ENCODE data around the gene FRMPD2. TPM values are rescaled to one million over a fixed set of nuclear protein-coding genes. Genes with fewer than 3 reads are reported as not detected.

Gene FRMPD2
- total RNA-seq, 2 experiments from 2014 or later = not detected

DNA sequence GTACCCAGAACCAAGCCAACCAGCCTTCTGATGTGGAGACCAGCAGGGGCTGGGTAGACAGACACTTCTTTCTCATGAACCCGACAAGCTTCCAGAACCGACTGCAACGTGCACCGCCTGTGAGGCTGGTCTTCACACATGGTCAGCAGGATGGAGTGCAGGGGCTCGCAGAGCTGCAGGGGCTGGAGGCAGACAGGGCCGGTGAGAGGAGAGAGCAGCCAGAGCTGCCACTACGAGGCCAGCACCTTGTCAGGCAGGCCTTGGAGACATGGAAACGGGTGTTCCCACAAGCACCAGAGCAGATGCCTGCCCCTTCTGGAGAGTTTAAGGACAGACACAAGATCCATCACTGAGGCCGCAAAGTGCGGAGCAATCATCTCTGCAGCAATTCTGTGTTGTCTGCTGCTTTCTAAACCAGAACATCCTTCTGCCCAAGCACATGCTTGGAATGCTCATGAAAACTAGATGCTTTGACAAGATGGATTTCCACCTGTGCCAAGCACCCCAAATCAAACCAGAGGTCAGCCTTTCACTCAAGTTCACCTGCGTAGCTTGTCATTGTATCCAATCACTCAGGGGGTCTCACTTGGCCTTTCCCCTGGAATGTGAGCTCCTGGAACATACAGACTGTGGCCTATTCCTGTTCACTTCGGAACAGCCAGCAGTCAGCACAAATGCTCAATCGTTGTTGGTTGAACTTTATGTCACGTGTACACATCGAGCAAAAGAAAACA, 32.2 kb downstream of the FRMPD2 start:
- TF ChIP-seq, protein P1, sequence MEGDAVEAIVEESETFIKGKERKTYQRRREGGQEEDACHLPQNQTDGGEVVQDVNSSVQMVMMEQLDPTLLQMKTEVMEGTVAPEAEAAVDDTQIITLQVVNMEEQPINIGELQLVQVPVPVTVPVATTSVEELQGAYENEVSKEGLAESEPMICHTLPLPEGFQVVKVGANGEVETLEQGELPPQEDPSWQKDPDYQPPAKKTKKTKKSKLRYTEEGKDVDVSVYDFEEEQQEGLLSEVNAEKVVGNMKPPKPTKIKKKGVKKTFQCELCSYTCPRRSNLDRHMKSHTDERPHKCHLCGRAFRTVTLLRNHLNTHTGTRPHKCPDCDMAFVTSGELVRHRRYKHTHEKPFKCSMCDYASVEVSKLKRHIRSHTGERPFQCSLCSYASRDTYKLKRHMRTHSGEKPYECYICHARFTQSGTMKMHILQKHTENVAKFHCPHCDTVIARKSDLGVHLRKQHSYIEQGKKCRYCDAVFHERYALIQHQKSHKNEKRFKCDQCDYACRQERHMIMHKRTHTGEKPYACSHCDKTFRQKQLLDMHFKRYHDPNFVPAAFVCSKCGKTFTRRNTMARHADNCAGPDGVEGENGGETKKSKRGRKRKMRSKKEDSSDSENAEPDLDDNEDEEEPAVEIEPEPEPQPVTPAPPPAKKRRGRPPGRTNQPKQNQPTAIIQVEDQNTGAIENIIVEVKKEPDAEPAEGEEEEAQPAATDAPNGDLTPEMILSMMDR (IDR thresholded peaks at IDR 0.05) = no peak
- POLR2A ChIA-PET = no interaction called here
- H3K4me3 Mint-ChIP-seq = no peak overlapping the region
- CTCF ChIA-PET = interaction anchor here (0.7 kb wide), 1 partner anchor 1350 kb away, joined by 4 read pairs; no protein-coding TSS in a partner anchor
- no peak overlapping the region for H3K4me3 ChIP-seq (ENCODE audit: low read length)
- ATAC-seq (ENCODE audit: poor library complexity) (no peak), DNase-seq (no peak)
- no peak overlapping the region for H3K27ac Mint-ChIP-seq
- intact Hi-C loops (cut with DNase I, micrococcal nuclease) = no loop called here
- no peaks in the 10 kb centered on the region for H3K36me3 ChIP-seq (ENCODE audit: insufficient read depth, low read length)
- H3K9me3 ChIP-seq (ENCODE audit: control insufficient read depth in 1 of 2, insufficient read depth in 1 of 2, low read length in 2 of 2) = no peaks in the 10 kb centered on the region
- peaks cover 8% of the 10 kb centered on the region for H3K27me3 Mint-ChIP-seq
- no peaks in the 10 kb centered on the region for H3K4me1 Mint-ChIP-seq (ENCODE audit: low read depth)
- H3K36me3 Mint-ChIP-seq (ENCODE audit: low read depth) = no peaks in the 10 kb centered on the region
- no peaks in the 10 kb centered on the region for H3K9me3 Mint-ChIP-seq
- no peaks in the 10 kb centered on the region for H3K27me3 ChIP-seq (ENCODE audit: control insufficient read depth in 1 of 2, insufficient read depth in 2 of 2, low read length in 2 of 2)
- no peaks in the 10 kb centered on the region for H3K4me1 ChIP-seq (ENCODE audit: insufficient read depth, low read length)
- no peak overlapping the region for H3K27ac ChIP-seq (ENCODE audit: low read depth in 1 of 2, low read length in 2 of 2)

DNA sequence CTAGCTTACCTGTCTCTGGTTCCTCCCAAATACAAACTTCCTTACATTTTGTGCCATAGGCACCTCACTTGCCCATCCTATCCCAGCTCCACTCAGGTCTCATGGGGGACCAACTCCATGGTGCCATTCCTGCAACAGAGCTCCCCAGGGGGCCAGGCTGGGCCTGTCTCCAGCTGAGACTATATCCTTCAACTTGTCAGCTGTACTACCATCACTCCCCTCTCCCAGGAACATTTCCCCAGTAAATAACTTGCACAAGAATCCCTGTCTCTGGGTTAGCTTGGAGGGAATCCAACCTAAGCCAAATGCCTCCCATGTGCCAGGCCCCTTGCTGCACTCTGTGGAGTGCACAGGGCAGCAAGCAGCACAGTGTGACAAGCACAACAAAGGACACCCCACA, 33.2 kb downstream of the FRMPD2 start:
- H3K36me3 Mint-ChIP-seq (ENCODE audit: low read depth) = no peaks in the 10 kb centered on the region
- no peaks in the 10 kb centered on the region for H3K9me3 Mint-ChIP-seq
- Histone ChIP-seq H3K4me3 (ENCODE audit: low read length) (no peak overlapping the region), H3K27me3 (ENCODE audit: control insufficient read depth in 1 of 2, insufficient read depth in 2 of 2, low read length in 2 of 2) (no peaks in the 10 kb centered on the region), H3K36me3 (ENCODE audit: insufficient read depth, low read length) (no peaks in the 10 kb centered on the region), H3K4me1 (ENCODE audit: insufficient read depth, low read length) (no peaks in the 10 kb centered on the region), H3K27ac (ENCODE audit: low read depth in 1 of 2, low read length in 2 of 2) (no peak overlapping the region), H3K9me3 (ENCODE audit: control insufficient read depth in 1 of 2, insufficient read depth in 1 of 2, low read length in 2 of 2) (no peaks in the 10 kb centered on the region)
- no peak overlapping the region for H3K27ac Mint-ChIP-seq
- ChIA-PET POLR2A (no interaction called here), CTCF (no interaction called here)
- DNase-seq = no peak
- no peak overlapping the region for H3K4me3 Mint-ChIP-seq
- TF ChIP-seq, protein P1 (IDR thresholded peaks at IDR 0.05) = no peak
- H3K27me3 Mint-ChIP-seq = peaks cover 8% of the 10 kb centered on the region
- no peak for ATAC-seq (ENCODE audit: poor library complexity)
- intact Hi-C loops (cut with DNase I, micrococcal nuclease) = no loop called here
- H3K4me1 Mint-ChIP-seq (ENCODE audit: low read depth) = no peaks in the 10 kb centered on the region

GRCh38 chr10:48240196-48240595, 34.3 kb downstream of the FRMPD2 start:
- TF ChIP-seq, protein P1 (IDR thresholded peaks at IDR 0.05) = no peak
- no peaks in the 10 kb centered on the region for H3K27me3 ChIP-seq (ENCODE audit: control insufficient read depth in 1 of 2, insufficient read depth in 2 of 2, low read length in 2 of 2)
- no peaks in the 10 kb centered on the region for H3K36me3 Mint-ChIP-seq (ENCODE audit: low read depth)
- H3K27me3 Mint-ChIP-seq = peaks cover 8% of the 10 kb centered on the region
- DNase-seq (no peak), ATAC-seq (ENCODE audit: poor library complexity) (no peak)
- no peaks in the 10 kb centered on the region for H3K4me1 Mint-ChIP-seq (ENCODE audit: low read depth)
- no peak overlapping the region for H3K27ac Mint-ChIP-seq
- POLR2A ChIA-PET = no interaction called here
- no peaks in the 10 kb centered on the region for H3K4me1 ChIP-seq (ENCODE audit: insufficient read depth, low read length)
- no peak overlapping the region for H3K27ac ChIP-seq (ENCODE audit: low read depth in 1 of 2, low read length in 2 of 2)
- no peak overlapping the region for H3K4me3 Mint-ChIP-seq
- H3K4me3 ChIP-seq (ENCODE audit: low read length) = no peak overlapping the region
- CTCF ChIA-PET = no interaction called here
- intact Hi-C loops (cut with DNase I, micrococcal nuclease) = no loop called here
- H3K9me3 ChIP-seq (ENCODE audit: control insufficient read depth in 1 of 2, insufficient read depth in 1 of 2, low read length in 2 of 2) = no peaks in the 10 kb centered on the region
- H3K9me3 Mint-ChIP-seq = no peaks in the 10 kb centered on the region
- no peaks in the 10 kb centered on the region for H3K36me3 ChIP-seq (ENCODE audit: insufficient read depth, low read length)

Measured in CD4-positive, alpha-beta T cell (primary cell).